Prostate gland (tissue), 2 donors: ENCODE measurements around the gene MTA1. TPM values are rescaled to one million over a fixed set of nuclear protein-coding genes. Genes with fewer than 3 reads are reported as not detected.

Experiments used
- DNase-seq: peaks from one replicate; pipeline ENCODE4 v3.0.0-alpha.2; 2019; ENCODE audit warnings: low spot score
- H3K27ac ChIP-seq, 2 donors: fragments of 200-600 bp; sonication (generic); 2 replicates each; pipeline ENCODE4 v1.5.1; 2017 to 2019
- H3K27me3 ChIP-seq: fragments of 200-600 bp; sonication (generic); replicated peaks from 2 replicates; pipeline ENCODE4 v1.5.1; 2019; ENCODE audit not compliant: insufficient read depth
- H3K36me3 ChIP-seq, 2 donors: fragments of 200-600 bp; sonication (generic); 1 replicate in 1 of 2; 2 replicates in 1 of 2; pipeline versions ENCODE4 v1.5.1 to v1.8.1; 2017 to 2019
- H3K4me1 ChIP-seq: fragments of 200-600 bp; sonication (generic); replicated peaks from 2 replicates; pipeline ENCODE4 v1.5.1; 2019
- H3K4me3 ChIP-seq, 2 donors: fragments of 200-600 bp; sonication (generic); 2 replicates each; pipeline ENCODE4 v1.5.1; 2017 to 2019
- H3K9me3 ChIP-seq: fragments of 200-600 bp; sonication (generic); 2 replicates; pipeline ENCODE4 v1.5.1; 2017
- CTCF ChIP-seq, 4 experiments: fragments of 200-600 bp in 2 of 4; fragments of 450-650 bp in 2 of 4; sonication (generic) in 2 of 4; IDR thresholded peaks; 1 replicate in 3 of 4; 2 replicates in 1 of 4; pipeline ENCODE4 v1.5.1; 2016 to 2019; ENCODE audit warnings: antibody characterized with exemption in 4 of 4, mild to moderate bottlenecking in 2 of 4, moderate library complexity in 2 of 4
- POLR2A ChIP-seq: fragments of 450-650 bp; IDR thresholded peaks from one replicate; pipeline ENCODE4 v1.6.1; 2016; ENCODE audit warnings: antibody characterized with exemption, mild to moderate bottlenecking
- POLR2AphosphoS5 ChIP-seq: sonication (generic); formaldehyde crosslinking; IDR thresholded peaks from one replicate; pipeline ENCODE4 v1.6.1; 2017; ENCODE audit warnings: antibody characterized with exemption
- WGBS: methylation state at CpG from one replicate; pipeline ENCODE4 v1.1.5; 2018; 5-methylcytosine and 5-hydroxymethylcytosine counted together
- intact Hi-C: fragments of 100-400 bp; cut with DNase I; formaldehyde crosslinking; loops from one replicate; pipeline ENCODE4 v1.14.2; 2022
- total RNA-seq, 2 donors: library from RNA; depleted of rRNA; stranded (reverse); fragments of >200 nt; gene quantifications; one replicate each; pipeline ENCODE4 v1.1.0, GENCODE V29; 2016

Gene MTA1
- total RNA-seq, 2 donors from 2014 or later = 58.9 to 155 TPM

GRCh38 chr14:105427412-105427811 is 7.8 kb downstream of the MTA1 start:
- no peak for DNase-seq
- Histone ChIP-seq H3K27me3 (no peaks in the 10 kb centered on the region), H3K4me1 (no peaks in the 10 kb centered on the region), H3K4me3 (no peak overlapping the region), H3K27ac (no peak overlapping the region), H3K36me3 (no peaks in the 10 kb centered on the region), H3K9me3 (no peaks in the 10 kb centered on the region)
- 98% methylated on average over 10 of the region's 10 CpGs for whole genome bisulfite sequencing
- TF ChIP-seq POLR2A = no peak
- TF ChIP-seq POLR2AphosphoS5 = no peak
- TF ChIP-seq CTCF (IDR thresholded peaks at IDR 0.05) = no peak
- intact Hi-C loops = no loop called here

- Histone ChIP-seq H3K9me3 (no peaks in the 10 kb centered on the region), H3K4me3 (no peak overlapping the region), H3K27ac (no peak overlapping the region), H3K27me3 (no peaks in the 10 kb centered on the region), H3K36me3 (no peaks in the 10 kb centered on the region), H3K4me1 (no peaks in the 10 kb centered on the region)
- DNase-seq = no peak
- intact Hi-C loops = no loop called here
- TF ChIP-seq CTCF (IDR thresholded peaks at IDR 0.05) (no peak), POLR2AphosphoS5 (no peak), POLR2A (no peak)
- WGBS = 95% methylated on average over 9 of the region's 9 CpGs
These were observed 8.4 kb downstream of the MTA1 start for GRCh38 chr14:105427936-105428485.

GRCh38 chr14:105430042-105430441 is 10.4 kb downstream of the MTA1 start:
- TF ChIP-seq POLR2A = no peak
- no peak for TF ChIP-seq POLR2AphosphoS5
- TF ChIP-seq CTCF (IDR thresholded peaks at IDR 0.05) = no peak
- Histone ChIP-seq H3K4me1 (no peaks in the 10 kb centered on the region), H3K4me3 (no peak overlapping the region), H3K27me3 (no peaks in the 10 kb centered on the region), H3K9me3 (no peaks in the 10 kb centered on the region), H3K36me3 (no peaks in the 10 kb centered on the region), H3K27ac (no peak overlapping the region)
- intact Hi-C loops = no loop called here
- WGBS = 89% methylated on average over 6 of the region's 6 CpGs
- DNase-seq = no peak

GRCh38 chr14:105430565-105430964 is 10.9 kb downstream of the MTA1 start:
- no peak overlapping the region for H3K4me3 ChIP-seq
- DNase-seq = no peak
- H3K36me3 ChIP-seq = no peaks in the 10 kb centered on the region
- no peaks in the 10 kb centered on the region for H3K4me1 ChIP-seq
- intact Hi-C loops = no loop called here
- TF ChIP-seq CTCF (IDR thresholded peaks at IDR 0.05) = no peak
- TF ChIP-seq POLR2A = no peak
- TF ChIP-seq POLR2AphosphoS5 = no peak
- no peak overlapping the region for H3K27ac ChIP-seq
- no peaks in the 10 kb centered on the region for H3K9me3 ChIP-seq
- WGBS = 70% methylated on average over 9 of the region's 9 CpGs
- H3K27me3 ChIP-seq = no peaks in the 10 kb centered on the region

- TF ChIP-seq POLR2AphosphoS5 (no peak), CTCF (IDR thresholded peaks at IDR 0.05) (no peak), POLR2A (no peak)
- H3K4me1 ChIP-seq = no peaks in the 10 kb centered on the region
- no peak for DNase-seq
- H3K27me3 ChIP-seq = no peaks in the 10 kb centered on the region
- 79% methylated on average over 1 of the region's 1 CpG for WGBS
- intact Hi-C loops = no loop called here
- H3K9me3 ChIP-seq = no peaks in the 10 kb centered on the region
- no peak overlapping the region for H3K4me3 ChIP-seq
- H3K36me3 ChIP-seq = no peaks in the 10 kb centered on the region
- no peak overlapping the region for H3K27ac ChIP-seq
These were observed 11.6 kb downstream of the MTA1 start for GRCh38 chr14:105431256-105431655.
